Measurements from ENCODE around the gene THSD4. TPM values are rescaled to one million over a fixed set of nuclear protein-coding genes. Genes with fewer than 3 reads are reported as not detected.

Gene THSD4
- total and polyA plus RNA-seq, 2 of the 4 experiments (the other 2 are of a cell fraction) = 25.5 to 31.1 TPM

DNA sequence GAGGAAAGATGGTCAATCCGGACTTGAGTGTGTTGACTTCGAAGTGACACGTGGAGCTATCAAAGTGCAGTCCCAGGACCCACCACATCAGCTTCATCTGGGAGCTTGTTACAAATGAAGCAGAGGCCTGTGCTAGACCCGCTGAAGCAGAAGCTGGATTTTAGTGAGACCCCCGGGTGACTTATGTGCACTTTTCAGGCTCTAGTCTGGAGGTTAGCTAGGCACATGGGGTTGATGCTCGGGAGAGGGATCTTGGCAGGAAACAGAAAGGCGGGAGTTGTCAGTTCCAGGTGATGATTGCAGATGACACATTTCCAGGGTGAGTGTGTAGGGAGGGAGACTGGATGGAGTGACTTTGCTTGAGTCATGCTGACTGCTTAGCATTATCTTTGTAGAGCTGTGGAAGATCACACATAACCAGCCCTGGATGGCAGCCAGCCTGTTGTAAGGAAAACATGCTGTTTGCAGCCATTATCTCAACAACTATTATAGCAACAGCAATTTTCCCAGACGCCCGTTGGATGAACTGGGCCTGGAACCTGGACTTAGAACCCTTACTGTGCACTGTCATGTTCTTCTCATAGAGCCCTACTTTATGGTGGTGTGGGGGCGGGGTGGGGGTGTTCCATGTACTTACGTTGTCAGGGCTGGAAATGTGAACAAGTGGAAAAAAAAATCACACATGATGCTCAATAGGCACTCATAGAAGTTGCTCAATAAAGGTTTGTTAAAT, 122.4 kb downstream of the THSD4 start:
- Histone ChIP-seq H2BK120ac (ENCODE audit: low read depth, low read length) (peak overlapping the region; percentile 30; the same call in 1 of the 2 replicates), H2AFZ (replicated peaks; ENCODE audit: low read length, poor library complexity) (no peak overlapping the region), H4K20me1 (ENCODE audit: insufficient read depth, low read length) (no peaks in the 10 kb centered on the region), H3K4me1 (ENCODE audit: control insufficient read depth, insufficient read depth, low read length) (peaks cover 13% of the 10 kb centered on the region), H2AK9ac (replicated peaks; ENCODE audit: low read depth, low read length, poor library complexity) (no peak overlapping the region), H2AK5ac (ENCODE audit: low read depth, low read length) (no peak overlapping the region; the same call in 1 of the 2 replicates), H2BK5ac (ENCODE audit: low read depth, low read length, poor library complexity, severe bottlenecking) (peak overlapping the region; percentile 2), H3K4me3 (ENCODE audit: insufficient read depth, low read depth, low read length) (no peak overlapping the region), H3K4ac (ENCODE audit: low read depth, low read length) (no peak overlapping the region), H3K36me3 (ENCODE audit: control insufficient read depth, insufficient read depth, low read length) (peaks cover 10% of the 10 kb centered on the region; the same call in 1 of the 2 replicates), H2BK20ac (ENCODE audit: low read depth, low read length) (no peak overlapping the region), H3K23ac (ENCODE audit: low read depth, low read length) (no peak overlapping the region), H3K79me1 (ENCODE audit: low read depth in 1 of 2, low read length in 2 of 2) (peaks cover 9% of the 10 kb centered on the region in 2 experiments; a peak in 3 of 4 replicates), H3K9me3 (ENCODE audit: control insufficient read depth, insufficient read depth, low read length) (no peaks in the 10 kb centered on the region), H3K9ac (ENCODE audit: low read depth, low read length) (no peak overlapping the region), H3K27ac (ENCODE audit: insufficient read depth, low read length) (no peak overlapping the region), H3K56ac (ENCODE audit: extremely low read depth, insufficient read depth, low read length) (no peak overlapping the region), H2BK15ac (ENCODE audit: low read depth, low read length) (no peak overlapping the region), H3K9me1 (ENCODE audit: insufficient read depth, low read length) (no peaks in the 10 kb centered on the region), H3K4me2 (ENCODE audit: low read depth, low read length) (no peak overlapping the region), H3K27me3 (ENCODE audit: control insufficient read depth, insufficient read depth, low read length) (no peaks in the 10 kb centered on the region), H4K91ac (ENCODE audit: insufficient read depth, low read depth, low read length) (no peak overlapping the region), H3K18ac (ENCODE audit: low read depth, low read length) (no peak overlapping the region), H4K5ac (ENCODE audit: low read depth, low read length) (no peak overlapping the region), H4K8ac (ENCODE audit: low read depth in 2 of 2, low read length in 2 of 2) (no peak overlapping the region), H3K14ac (replicated peaks; ENCODE audit: low read depth, low read length) (no peak overlapping the region)
- intact Hi-C loops (cut with micrococcal nuclease) (no loop called here), dilution Hi-C loops (cut with HindIII; ENCODE audit: low sequenced_read_pairs, unreplicated experiment) (no loop called here), in situ Hi-C loops (cut with MboI; ENCODE audit: low sequenced_read_pairs) (no loop called here)
- POLR2A ChIA-PET (ENCODE audit: unreplicated experiment) = no interaction called here
- CTCF ChIA-PET = interaction anchor here (1.0 kb wide), 1 partner anchor 15 kb away, joined by 3 read pairs; no protein-coding TSS in a partner anchor
- DNase-seq (peak; percentile 96), ATAC-seq (ENCODE audit: low read depth) (peak; percentile 76)
- no TSS peak for BruUV-seq (replicated peaks)
- WGBS, 2 experiments (ENCODE audit: extremely low coverage in 2 of 2, insufficient read length in 1 of 2) = 30% methylated on average over 2 of the region's 11 CpGs; no CpG with 5 or more reads in 1 of the 2 experiments
- TF ChIP-seq NFE2L2 (IDR thresholded peaks at IDR 0.05; ENCODE audit: low read depth, low read length) (peak; percentile 86), FOS (IDR thresholded peaks at IDR 0.05; ENCODE audit: low read depth, low read length) (peak; percentile 79), RCOR1 (IDR thresholded peaks at IDR 0.05; ENCODE audit: insufficient replicate concordance, low read length) (no peak), RFX5 (IDR thresholded peaks at IDR 0.05; ENCODE audit: low read depth, low read length) (no peak), CEBPB (IDR thresholded peaks at IDR 0.05; ENCODE audit: low read depth, low read length) (peak; percentile 37; the same call in 1 of the 2 replicates), POLR2A (IDR thresholded peaks at IDR 0.05; ENCODE audit: low read depth, low read length) (no peak), MXI1 (IDR thresholded peaks at IDR 0.05; ENCODE audit: borderline replicate concordance, low read depth, low read length) (no peak), RAD21 (IDR thresholded peaks at IDR 0.05; ENCODE audit: low read length) (no peak), MAFK (IDR thresholded peaks at IDR 0.05; ENCODE audit: low read depth, low read length) (peak; percentile 34; the same call in 1 of the 2 replicates), SMC3 (IDR thresholded peaks at IDR 0.05; ENCODE audit: low read depth, low read length) (no peak), MAZ (IDR thresholded peaks at IDR 0.05; ENCODE audit: borderline replicate concordance, low read depth, low read length) (peak; percentile 73), BHLHE40 (IDR thresholded peaks at IDR 0.05; ENCODE audit: low read depth, low read length) (peak; percentile 50; the same call in 1 of the 2 replicates), CHD1 (IDR thresholded peaks at IDR 0.05; ENCODE audit: low read depth, low read length) (no peak)
- TF ChIP-seq, protein P1, sequence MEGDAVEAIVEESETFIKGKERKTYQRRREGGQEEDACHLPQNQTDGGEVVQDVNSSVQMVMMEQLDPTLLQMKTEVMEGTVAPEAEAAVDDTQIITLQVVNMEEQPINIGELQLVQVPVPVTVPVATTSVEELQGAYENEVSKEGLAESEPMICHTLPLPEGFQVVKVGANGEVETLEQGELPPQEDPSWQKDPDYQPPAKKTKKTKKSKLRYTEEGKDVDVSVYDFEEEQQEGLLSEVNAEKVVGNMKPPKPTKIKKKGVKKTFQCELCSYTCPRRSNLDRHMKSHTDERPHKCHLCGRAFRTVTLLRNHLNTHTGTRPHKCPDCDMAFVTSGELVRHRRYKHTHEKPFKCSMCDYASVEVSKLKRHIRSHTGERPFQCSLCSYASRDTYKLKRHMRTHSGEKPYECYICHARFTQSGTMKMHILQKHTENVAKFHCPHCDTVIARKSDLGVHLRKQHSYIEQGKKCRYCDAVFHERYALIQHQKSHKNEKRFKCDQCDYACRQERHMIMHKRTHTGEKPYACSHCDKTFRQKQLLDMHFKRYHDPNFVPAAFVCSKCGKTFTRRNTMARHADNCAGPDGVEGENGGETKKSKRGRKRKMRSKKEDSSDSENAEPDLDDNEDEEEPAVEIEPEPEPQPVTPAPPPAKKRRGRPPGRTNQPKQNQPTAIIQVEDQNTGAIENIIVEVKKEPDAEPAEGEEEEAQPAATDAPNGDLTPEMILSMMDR (conservative IDR thresholded peaks at IDR 0.05; ENCODE audit: low read depth, low read length) = no peak
- TF ChIP-seq, protein P2, sequence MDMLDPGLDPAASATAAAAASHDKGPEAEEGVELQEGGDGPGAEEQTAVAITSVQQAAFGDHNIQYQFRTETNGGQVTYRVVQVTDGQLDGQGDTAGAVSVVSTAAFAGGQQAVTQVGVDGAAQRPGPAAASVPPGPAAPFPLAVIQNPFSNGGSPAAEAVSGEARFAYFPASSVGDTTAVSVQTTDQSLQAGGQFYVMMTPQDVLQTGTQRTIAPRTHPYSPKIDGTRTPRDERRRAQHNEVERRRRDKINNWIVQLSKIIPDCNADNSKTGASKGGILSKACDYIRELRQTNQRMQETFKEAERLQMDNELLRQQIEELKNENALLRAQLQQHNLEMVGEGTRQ (IDR thresholded peaks at IDR 0.05; ENCODE audit: low read depth, low read length) = no peak

Data from IMR-90 (cell line).